ENCODE results near the gene EED. TPM values are rescaled to one million over a fixed set of nuclear protein-coding genes. Genes with fewer than 3 reads are reported as not detected.

Gene EED
- polyA plus RNA-seq, 1 experiment: 5.7 TPM

DNA sequence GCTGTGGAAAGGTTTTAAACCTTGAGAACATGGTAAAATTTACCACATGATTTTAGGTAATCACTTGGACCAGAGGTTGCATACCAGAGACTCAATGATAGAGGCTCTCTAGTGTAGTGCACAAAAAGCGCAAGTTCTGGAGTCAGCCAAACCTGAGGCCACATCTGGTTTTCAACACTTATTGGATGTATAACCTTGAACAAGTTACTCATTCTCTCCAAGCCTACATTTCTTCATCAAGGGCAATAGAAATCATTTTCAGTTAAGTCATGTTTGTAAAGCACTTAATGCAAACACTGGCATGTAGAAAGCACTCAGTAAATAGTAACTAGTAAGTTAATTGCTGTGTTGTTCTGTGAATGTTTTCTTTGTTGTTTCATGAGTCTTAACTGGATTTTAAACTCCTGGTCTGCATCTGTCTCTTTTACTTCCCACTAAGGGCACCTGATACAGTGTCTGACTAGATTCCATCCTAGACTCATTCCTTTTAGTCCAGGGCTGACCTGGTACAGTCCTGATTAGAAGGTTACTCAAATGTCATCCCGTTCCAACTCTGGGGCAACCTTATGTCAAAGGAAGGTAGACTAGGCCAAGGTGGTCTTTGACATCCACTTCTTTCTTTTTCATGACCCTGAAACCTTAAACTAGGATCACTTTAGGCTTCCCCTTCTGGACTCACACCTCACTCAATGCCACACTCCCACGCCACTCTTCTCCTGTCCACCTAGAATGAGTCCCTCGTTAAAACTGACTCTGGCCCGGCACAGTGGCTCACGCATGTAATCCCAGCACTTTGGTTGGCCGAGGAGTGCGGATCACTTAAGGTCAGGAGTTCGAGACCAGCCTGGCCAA is 34.5 kb upstream of the EED start:
- POLR2A ChIA-PET: no interaction called here
- TF ChIP-seq, protein P1, sequence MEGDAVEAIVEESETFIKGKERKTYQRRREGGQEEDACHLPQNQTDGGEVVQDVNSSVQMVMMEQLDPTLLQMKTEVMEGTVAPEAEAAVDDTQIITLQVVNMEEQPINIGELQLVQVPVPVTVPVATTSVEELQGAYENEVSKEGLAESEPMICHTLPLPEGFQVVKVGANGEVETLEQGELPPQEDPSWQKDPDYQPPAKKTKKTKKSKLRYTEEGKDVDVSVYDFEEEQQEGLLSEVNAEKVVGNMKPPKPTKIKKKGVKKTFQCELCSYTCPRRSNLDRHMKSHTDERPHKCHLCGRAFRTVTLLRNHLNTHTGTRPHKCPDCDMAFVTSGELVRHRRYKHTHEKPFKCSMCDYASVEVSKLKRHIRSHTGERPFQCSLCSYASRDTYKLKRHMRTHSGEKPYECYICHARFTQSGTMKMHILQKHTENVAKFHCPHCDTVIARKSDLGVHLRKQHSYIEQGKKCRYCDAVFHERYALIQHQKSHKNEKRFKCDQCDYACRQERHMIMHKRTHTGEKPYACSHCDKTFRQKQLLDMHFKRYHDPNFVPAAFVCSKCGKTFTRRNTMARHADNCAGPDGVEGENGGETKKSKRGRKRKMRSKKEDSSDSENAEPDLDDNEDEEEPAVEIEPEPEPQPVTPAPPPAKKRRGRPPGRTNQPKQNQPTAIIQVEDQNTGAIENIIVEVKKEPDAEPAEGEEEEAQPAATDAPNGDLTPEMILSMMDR (IDR thresholded peaks at IDR 0.05; ENCODE audit: insufficient read depth, low read depth, low read length): no peak
- no peaks in the 10 kb centered on the region for H3K36me3 ChIP-seq (ENCODE audit: control insufficient read depth, insufficient read depth, low read length)
- no peaks in the 10 kb centered on the region for H3K27me3 ChIP-seq (ENCODE audit: control insufficient read depth, insufficient read depth, low read length)
- DNase-seq (ENCODE audit: low read depth): no peak
- H3K4me3 ChIP-seq (ENCODE audit: low read depth, low read length): no peak overlapping the region
- CTCF ChIA-PET: interaction anchor here (0.9 kb wide), 1 partner anchor 14 kb away, joined by 3 read pairs; no protein-coding TSS in a partner anchor

DNA sequence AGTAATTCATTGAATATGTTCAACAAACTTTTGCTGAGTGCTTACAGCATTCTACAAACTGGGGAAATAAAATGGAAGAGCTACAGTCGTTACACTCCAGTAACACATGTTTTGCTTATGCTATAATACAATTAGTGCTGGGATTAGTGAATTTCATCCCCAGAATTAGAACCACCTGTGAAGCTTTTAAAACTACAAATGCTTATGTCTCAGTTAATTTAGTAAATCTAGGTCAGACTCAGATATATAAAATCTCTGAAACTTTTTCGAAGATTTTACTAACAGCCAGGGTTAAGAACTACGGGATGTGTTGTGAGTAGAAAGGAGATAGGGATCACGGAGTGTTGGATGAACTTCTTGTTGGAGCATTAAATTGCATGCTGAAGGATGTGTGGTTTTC is 33.7 kb upstream of the EED start:
- Histone ChIP-seq H3K36me3 (ENCODE audit: control insufficient read depth, insufficient read depth, low read length) (no peaks in the 10 kb centered on the region), H3K27me3 (ENCODE audit: control insufficient read depth, insufficient read depth, low read length) (no peaks in the 10 kb centered on the region), H3K4me3 (ENCODE audit: low read depth, low read length) (no peak overlapping the region)
- POLR2A ChIA-PET: interaction anchor here (0.5 to 0.7 kb wide), 2 partner anchors 125 to 132 kb away, joined by 5 to 20 read pairs; no protein-coding TSS in a partner anchor
- TF ChIP-seq, protein P1 (IDR thresholded peaks at IDR 0.05; ENCODE audit: insufficient read depth, low read depth, low read length): no peak
- CTCF ChIA-PET: interaction anchor here (0.9 kb wide), 1 partner anchor 15 kb away, joined by 3 read pairs; no protein-coding TSS in a partner anchor
- no peak for DNase-seq (ENCODE audit: low read depth)

DNA sequence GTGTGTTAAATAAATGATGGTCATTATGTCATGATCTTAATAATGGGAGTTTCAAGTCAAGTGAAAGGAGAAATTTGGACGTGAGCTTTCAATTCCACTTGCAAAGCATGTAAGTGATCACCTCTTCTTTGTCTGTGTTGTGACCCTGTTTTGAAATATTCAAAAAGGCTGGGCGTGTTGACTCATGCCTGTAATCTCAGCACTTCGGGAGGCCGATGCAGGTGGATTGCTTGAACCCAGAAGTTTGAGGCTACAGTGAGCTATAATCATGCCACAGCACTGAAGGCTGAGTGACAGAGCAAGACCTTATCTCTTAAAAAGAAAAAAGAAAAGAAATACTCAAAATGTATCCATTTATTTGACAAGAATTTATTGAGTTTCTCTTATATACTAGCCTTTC is 32.9 kb upstream of the EED start:
- H3K4me3 ChIP-seq (ENCODE audit: low read depth, low read length): no peak overlapping the region
- H3K27me3 ChIP-seq (ENCODE audit: control insufficient read depth, insufficient read depth, low read length): no peaks in the 10 kb centered on the region
- no peaks in the 10 kb centered on the region for H3K36me3 ChIP-seq (ENCODE audit: control insufficient read depth, insufficient read depth, low read length)
- TF ChIP-seq, protein P1 (IDR thresholded peaks at IDR 0.05; ENCODE audit: insufficient read depth, low read depth, low read length): no peak
- DNase-seq (ENCODE audit: low read depth): no peak
- ChIA-PET POLR2A (interaction anchor here (0.6 kb wide), 1 partner anchor 142 kb away, joined by 3 read pairs; the partner anchor contains the start of gene PICALM), CTCF (interaction anchor here (0.5 to 1.3 kb wide), 6 partner anchors 9 to 205 kb away, joined by 3 to 5 read pairs (median 4); no protein-coding TSS in a partner anchor)

DNA sequence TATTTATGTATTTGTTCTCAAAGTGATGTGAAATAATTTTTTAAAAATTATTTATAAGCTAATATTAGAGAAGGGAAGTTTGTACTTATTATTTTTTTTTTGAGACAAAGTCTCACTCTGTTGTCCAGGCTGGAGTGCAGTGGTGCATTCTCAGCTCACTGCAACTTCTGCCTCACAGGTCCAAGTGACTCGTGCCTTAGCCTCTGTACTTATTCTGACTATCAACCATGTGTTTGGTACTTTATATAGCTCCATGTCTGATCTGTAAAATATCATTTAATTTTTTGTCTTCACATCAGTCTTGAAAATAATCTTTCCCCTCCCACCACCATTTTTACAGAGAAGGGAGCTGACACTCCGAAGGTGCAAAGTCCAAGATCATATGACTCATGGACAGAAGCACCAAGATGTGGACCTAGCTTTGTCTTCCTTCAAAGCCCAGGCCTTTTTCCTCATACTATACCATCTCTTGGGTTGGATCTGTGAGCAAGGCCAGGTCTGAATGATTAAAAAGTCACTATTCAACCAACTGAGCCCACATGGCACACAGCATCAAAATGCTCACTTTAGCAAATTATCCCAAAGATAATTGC is 32.4 kb upstream of the EED start:
- H3K27me3 ChIP-seq (ENCODE audit: control insufficient read depth, insufficient read depth, low read length): no peaks in the 10 kb centered on the region
- ChIA-PET POLR2A (interaction anchor here (0.6 kb wide), 1 partner anchor 143 kb away, joined by 3 read pairs; the partner anchor contains the start of gene PICALM), CTCF (interaction anchor here (0.5 to 1.3 kb wide), 6 partner anchors 9 to 206 kb away, joined by 3 to 5 read pairs (median 4); no protein-coding TSS in a partner anchor)
- TF ChIP-seq, protein P1 (IDR thresholded peaks at IDR 0.05; ENCODE audit: insufficient read depth, low read depth, low read length): no peak
- no peak for DNase-seq (ENCODE audit: low read depth)
- H3K36me3 ChIP-seq (ENCODE audit: control insufficient read depth, insufficient read depth, low read length): no peaks in the 10 kb centered on the region
- H3K4me3 ChIP-seq (ENCODE audit: low read depth, low read length): no peak overlapping the region

DNA sequence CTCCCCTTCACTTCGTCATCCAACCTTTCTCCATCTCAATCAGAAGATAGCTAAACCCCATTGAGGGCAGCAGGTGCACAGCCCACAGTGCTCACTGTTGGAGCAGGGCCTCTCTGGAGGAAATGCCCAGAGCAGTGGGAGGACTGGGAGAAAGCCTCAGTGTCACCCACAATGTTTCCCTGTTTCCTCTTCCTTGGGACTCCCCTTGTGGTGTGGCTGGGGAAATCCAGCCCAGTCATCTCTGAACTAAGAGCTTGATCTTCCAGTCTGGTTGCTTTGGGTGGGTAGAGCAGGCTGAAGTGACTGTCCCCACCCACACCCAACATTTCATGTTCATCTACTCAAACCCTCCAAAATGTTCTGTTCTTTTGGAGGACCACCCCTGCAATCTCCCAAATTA is 29.8 kb upstream of the EED start:
- Histone ChIP-seq H3K36me3 (ENCODE audit: control insufficient read depth, insufficient read depth, low read length) (no peaks in the 10 kb centered on the region), H3K27me3 (ENCODE audit: control insufficient read depth, insufficient read depth, low read length) (no peaks in the 10 kb centered on the region), H3K4me3 (ENCODE audit: low read depth, low read length) (no peak overlapping the region)
- ChIA-PET CTCF (interaction anchor here (0.9 kb wide), 1 partner anchor 10 kb away, joined by 3 read pairs; no protein-coding TSS in a partner anchor), POLR2A (no interaction called here)
- no peak for DNase-seq (ENCODE audit: low read depth)
- TF ChIP-seq, protein P1 (IDR thresholded peaks at IDR 0.05; ENCODE audit: insufficient read depth, low read depth, low read length): 0 out of 2 replicates have a peak, but pooled peaks have one; percentile 7

All from BJ (cell line).